ENCODE data around the gene ATP8A2. TPM values are rescaled to one million over a fixed set of nuclear protein-coding genes. Genes with fewer than 3 reads are reported as not detected.

The ATP8A2 gene
- total and polyA plus RNA-seq, 7 donors: under 0.01 to 2.2 (median 1.2) TPM; not detected in 1

DNA sequence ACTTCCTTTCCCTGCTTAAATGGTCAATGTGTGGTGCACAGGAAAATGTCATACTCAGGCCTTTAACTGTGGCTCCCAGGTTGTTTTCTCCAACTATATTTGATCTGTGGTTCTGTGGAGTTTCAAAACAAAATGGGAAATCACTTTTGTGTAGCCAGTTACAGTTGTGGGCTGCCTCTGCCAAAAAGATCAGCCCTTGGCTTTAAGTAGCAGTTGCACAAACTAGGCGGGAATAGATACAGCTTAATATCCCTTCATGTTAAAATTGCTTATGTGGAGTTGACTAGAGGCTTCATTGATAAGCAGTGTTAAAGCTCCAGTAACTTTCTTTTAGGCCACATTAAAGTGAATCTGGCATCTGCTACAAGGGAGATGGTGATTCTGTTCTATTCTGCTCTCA lies 395.2 kb downstream of the ATP8A2 start:
- no peak for DNase-seq
- H3K27me3 ChIP-seq: no peaks in the 10 kb centered on the region
- no peak overlapping the region for H3K4me3 ChIP-seq
- H3K9me3 ChIP-seq: no peaks in the 10 kb centered on the region
- no peaks in the 10 kb centered on the region for H3K4me1 ChIP-seq
- WGBS, 2 donors: 89 to 90% methylated on average over 1 of the region's 1 CpG
- no peak overlapping the region for H3K27ac ChIP-seq
- TF ChIP-seq EP300 (IDR thresholded peaks at IDR 0.05) (no peak), POLR2AphosphoS5 (IDR thresholded peaks at IDR 0.05) (no peak), POLR2A (IDR thresholded peaks at IDR 0.05) (no peak)
- TF ChIP-seq, protein P1, sequence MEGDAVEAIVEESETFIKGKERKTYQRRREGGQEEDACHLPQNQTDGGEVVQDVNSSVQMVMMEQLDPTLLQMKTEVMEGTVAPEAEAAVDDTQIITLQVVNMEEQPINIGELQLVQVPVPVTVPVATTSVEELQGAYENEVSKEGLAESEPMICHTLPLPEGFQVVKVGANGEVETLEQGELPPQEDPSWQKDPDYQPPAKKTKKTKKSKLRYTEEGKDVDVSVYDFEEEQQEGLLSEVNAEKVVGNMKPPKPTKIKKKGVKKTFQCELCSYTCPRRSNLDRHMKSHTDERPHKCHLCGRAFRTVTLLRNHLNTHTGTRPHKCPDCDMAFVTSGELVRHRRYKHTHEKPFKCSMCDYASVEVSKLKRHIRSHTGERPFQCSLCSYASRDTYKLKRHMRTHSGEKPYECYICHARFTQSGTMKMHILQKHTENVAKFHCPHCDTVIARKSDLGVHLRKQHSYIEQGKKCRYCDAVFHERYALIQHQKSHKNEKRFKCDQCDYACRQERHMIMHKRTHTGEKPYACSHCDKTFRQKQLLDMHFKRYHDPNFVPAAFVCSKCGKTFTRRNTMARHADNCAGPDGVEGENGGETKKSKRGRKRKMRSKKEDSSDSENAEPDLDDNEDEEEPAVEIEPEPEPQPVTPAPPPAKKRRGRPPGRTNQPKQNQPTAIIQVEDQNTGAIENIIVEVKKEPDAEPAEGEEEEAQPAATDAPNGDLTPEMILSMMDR (IDR thresholded peaks at IDR 0.05): no peak
- intact Hi-C loops (cut with DNase I): no loop called here
- no peaks in the 10 kb centered on the region for H3K36me3 ChIP-seq

DNA sequence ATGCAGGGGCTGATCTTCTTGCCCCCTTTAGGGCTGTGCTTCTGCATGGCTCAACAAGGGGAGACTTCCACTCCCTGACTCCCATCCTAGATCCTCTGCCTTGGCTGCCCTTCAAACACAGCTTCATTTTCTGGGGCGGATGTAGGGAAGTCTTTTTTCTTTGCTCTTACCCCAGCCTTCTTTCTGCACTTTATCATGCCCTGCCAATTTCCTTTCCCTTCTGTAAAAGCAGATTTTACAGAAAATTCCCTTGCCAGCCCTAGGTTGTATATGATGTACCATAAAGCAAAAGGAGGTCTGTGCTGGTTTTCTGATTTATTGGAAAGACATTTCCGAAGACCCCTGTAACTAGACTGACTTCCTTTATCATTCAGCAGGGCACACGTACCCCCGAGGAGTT lies 396.6 kb downstream of the ATP8A2 start:
- H3K36me3 ChIP-seq: no peaks in the 10 kb centered on the region
- H3K9me3 ChIP-seq: no peaks in the 10 kb centered on the region
- TF ChIP-seq EP300 (IDR thresholded peaks at IDR 0.05) (no peak), POLR2A (IDR thresholded peaks at IDR 0.05) (no peak), POLR2AphosphoS5 (IDR thresholded peaks at IDR 0.05) (no peak)
- TF ChIP-seq, protein P1 (IDR thresholded peaks at IDR 0.05): no peak
- no peak for DNase-seq
- intact Hi-C loops (cut with DNase I): no loop called here
- no peaks in the 10 kb centered on the region for H3K4me1 ChIP-seq
- H3K4me3 ChIP-seq: no peak overlapping the region
- WGBS, 2 donors: 82 to 92% methylated on average over 4 of the region's 4 CpGs
- no peak overlapping the region for H3K27ac ChIP-seq
- H3K27me3 ChIP-seq: no peaks in the 10 kb centered on the region

DNA sequence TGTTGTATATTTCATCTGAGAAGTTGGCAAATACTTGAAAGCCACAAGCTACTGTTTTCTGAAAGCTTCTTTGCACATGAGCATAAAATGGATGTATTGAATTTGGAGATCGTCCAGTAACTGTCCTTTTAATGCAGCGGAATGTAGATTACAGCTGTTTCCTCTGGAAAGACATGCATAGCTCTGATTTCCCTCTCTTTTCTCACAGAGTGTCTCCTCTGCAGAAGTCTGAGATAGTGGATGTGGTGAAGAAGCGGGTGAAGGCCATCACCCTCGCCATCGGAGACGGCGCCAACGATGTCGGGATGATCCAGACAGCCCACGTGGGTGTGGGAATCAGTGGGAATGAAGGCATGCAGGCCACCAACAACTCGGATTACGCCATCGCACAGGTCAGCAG lies 397.1 kb downstream of the ATP8A2 start:
- no peak for DNase-seq
- H3K4me3 ChIP-seq: no peak overlapping the region
- TF ChIP-seq POLR2AphosphoS5 (IDR thresholded peaks at IDR 0.05): no peak
- TF ChIP-seq, protein P1 (IDR thresholded peaks at IDR 0.05): no peak
- TF ChIP-seq POLR2A (IDR thresholded peaks at IDR 0.05): no peak
- no peak for TF ChIP-seq EP300 (IDR thresholded peaks at IDR 0.05)
- H3K9me3 ChIP-seq: no peaks in the 10 kb centered on the region
- 82 to 83% methylated on average over 13 of the region's 13 CpGs for WGBS, 2 donors
- H3K27me3 ChIP-seq: no peaks in the 10 kb centered on the region
- no peaks in the 10 kb centered on the region for H3K36me3 ChIP-seq
- H3K27ac ChIP-seq: no peak overlapping the region
- intact Hi-C loops (cut with DNase I): no loop called here
- H3K4me1 ChIP-seq: no peaks in the 10 kb centered on the region

DNA sequence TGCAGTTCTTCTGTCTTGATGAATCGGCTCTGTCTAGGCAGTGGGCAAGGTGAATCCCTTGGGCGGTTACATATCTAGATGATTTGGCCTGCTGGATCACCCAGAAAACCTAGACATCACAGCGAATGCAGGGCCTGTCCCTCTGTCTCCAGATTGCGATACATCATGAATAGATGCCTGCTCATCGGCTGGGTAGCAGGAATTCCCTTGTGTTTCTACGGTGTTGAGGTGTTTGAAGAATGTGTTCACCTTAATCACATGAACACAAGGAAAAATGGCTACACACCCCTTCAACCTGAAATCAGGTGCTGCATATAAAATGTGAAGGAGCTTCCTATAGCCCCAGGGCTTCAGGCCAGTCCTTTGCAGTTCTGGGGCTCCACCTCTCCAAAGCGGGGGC lies 398.8 kb downstream of the ATP8A2 start:
- 91 to 93% methylated on average over 7 of the region's 7 CpGs for WGBS, 2 donors
- H3K27ac ChIP-seq: no peak overlapping the region
- no peak overlapping the region for H3K4me3 ChIP-seq
- TF ChIP-seq EP300 (IDR thresholded peaks at IDR 0.05) (no peak), POLR2A (IDR thresholded peaks at IDR 0.05) (no peak)
- TF ChIP-seq, protein P1 (IDR thresholded peaks at IDR 0.05): no peak
- intact Hi-C loops (cut with DNase I): no loop called here
- H3K4me1 ChIP-seq: no peaks in the 10 kb centered on the region
- no peaks in the 10 kb centered on the region for H3K36me3 ChIP-seq
- H3K27me3 ChIP-seq: no peaks in the 10 kb centered on the region
- H3K9me3 ChIP-seq: no peaks in the 10 kb centered on the region
- DNase-seq: no peak

DNA sequence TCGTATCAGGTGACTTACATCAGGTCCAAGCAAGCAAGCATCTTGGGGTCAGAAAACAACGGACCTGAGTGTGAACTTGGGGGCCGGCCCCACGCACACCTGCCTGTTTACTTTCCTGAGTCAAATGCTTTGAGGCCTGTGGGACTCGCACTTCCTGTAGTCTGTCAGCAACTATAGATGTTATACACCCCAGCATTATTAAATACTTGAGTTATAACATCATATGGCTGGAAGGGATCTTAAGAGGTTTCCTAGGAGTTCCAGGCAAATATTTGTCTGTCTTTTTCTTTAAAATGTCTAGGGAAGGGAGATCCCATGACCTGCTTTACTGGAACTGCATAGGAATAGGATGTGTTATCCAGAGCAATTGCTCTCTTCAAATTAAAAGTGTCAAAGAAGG lies 399.4 kb downstream of the ATP8A2 start:
- intact Hi-C loops (cut with DNase I): no loop called here
- Histone ChIP-seq H3K4me1 (no peaks in the 10 kb centered on the region), H3K27me3 (no peaks in the 10 kb centered on the region), H3K4me3 (no peak overlapping the region), H3K9me3 (no peaks in the 10 kb centered on the region), H3K27ac (no peak overlapping the region), H3K36me3 (no peaks in the 10 kb centered on the region)
- 49 to 60% methylated on average over 5 of the region's 5 CpGs for WGBS, 2 donors
- DNase-seq: no peak
- no peak for TF ChIP-seq EP300 (IDR thresholded peaks at IDR 0.05)
- TF ChIP-seq, protein P1 (IDR thresholded peaks at IDR 0.05): no peak
- TF ChIP-seq POLR2AphosphoS5 (IDR thresholded peaks at IDR 0.05): no peak
- no peak for TF ChIP-seq POLR2A (IDR thresholded peaks at IDR 0.05)
